ENCODE results near the gene TYMS. TPM values are rescaled to one million over a fixed set of nuclear protein-coding genes. Genes with fewer than 3 reads are reported as not detected.

TYMS gene
- total and polyA plus RNA-seq, 2 donors (not counting 1 experiment from before 2014, with no cell fraction given): 0.34 to 1.1 TPM

- TF ChIP-seq EZH2 (IDR thresholded peaks at IDR 0.05; ENCODE audit: borderline replicate concordance, insufficient read depth, low read depth, low read length, poor library complexity, severe bottlenecking): no peak
- TF ChIP-seq, protein P1, sequence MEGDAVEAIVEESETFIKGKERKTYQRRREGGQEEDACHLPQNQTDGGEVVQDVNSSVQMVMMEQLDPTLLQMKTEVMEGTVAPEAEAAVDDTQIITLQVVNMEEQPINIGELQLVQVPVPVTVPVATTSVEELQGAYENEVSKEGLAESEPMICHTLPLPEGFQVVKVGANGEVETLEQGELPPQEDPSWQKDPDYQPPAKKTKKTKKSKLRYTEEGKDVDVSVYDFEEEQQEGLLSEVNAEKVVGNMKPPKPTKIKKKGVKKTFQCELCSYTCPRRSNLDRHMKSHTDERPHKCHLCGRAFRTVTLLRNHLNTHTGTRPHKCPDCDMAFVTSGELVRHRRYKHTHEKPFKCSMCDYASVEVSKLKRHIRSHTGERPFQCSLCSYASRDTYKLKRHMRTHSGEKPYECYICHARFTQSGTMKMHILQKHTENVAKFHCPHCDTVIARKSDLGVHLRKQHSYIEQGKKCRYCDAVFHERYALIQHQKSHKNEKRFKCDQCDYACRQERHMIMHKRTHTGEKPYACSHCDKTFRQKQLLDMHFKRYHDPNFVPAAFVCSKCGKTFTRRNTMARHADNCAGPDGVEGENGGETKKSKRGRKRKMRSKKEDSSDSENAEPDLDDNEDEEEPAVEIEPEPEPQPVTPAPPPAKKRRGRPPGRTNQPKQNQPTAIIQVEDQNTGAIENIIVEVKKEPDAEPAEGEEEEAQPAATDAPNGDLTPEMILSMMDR (IDR thresholded peaks at IDR 0.05): no peak
- no peak overlapping the region for H3K4me2 ChIP-seq (replicated peaks; ENCODE audit: low read depth, low read length, poor library complexity, severe bottlenecking)
- no peak overlapping the region for H3K9ac ChIP-seq (ENCODE audit: low read length)
- Mint-ChIP-seq H3K27me3 (no peaks in the 10 kb centered on the region), H3K9me3 (ENCODE audit: insufficient read depth) (no peaks in the 10 kb centered on the region), H3K4me3 (no peak overlapping the region), H3K4me1 (no peaks in the 10 kb centered on the region), H3K27ac (no peak overlapping the region)
- H3K27ac ChIP-seq (ENCODE audit: low read length in 2 of 2): no peak overlapping the region
- H2AFZ ChIP-seq (ENCODE audit: insufficient read depth, low read depth, low read length, poor library complexity, severe bottlenecking): no peak overlapping the region
- ChIA-PET CTCF (no interaction called here), POLR2A (no interaction called here)
- no peaks in the 10 kb centered on the region for H3K27me3 ChIP-seq (replicated peaks in 1 of 4; ENCODE audit: control extremely low read depth in 1 of 4, control insufficient read depth in 3 of 4, insufficient read depth in 4 of 4, low read length in 3 of 4)
- ATAC-seq (ENCODE audit: low read depth) (no peak), DNase-seq (no peak)
- H3K79me2 ChIP-seq (ENCODE audit: control insufficient read depth, insufficient read depth, low read length): no peaks in the 10 kb centered on the region
- no peaks in the 10 kb centered on the region for H3K4me1 ChIP-seq (ENCODE audit: control insufficient read depth in 2 of 2, insufficient read depth in 2 of 2, low read length in 2 of 2)
- H3K36me3 ChIP-seq (replicated peaks in 1 of 2; ENCODE audit: control extremely low read depth in 1 of 2, control insufficient read depth in 1 of 2, extremely low read depth in 1 of 2, insufficient read depth in 2 of 2, low read length in 1 of 2): no peaks in the 10 kb centered on the region
- no peaks in the 10 kb centered on the region for H4K20me1 ChIP-seq (ENCODE audit: control insufficient read depth, insufficient read depth, low read length, poor library complexity, severe bottlenecking)
- 98% methylated on average over 5 of the region's 5 CpGs for WGBS (ENCODE audit: insufficient coverage)
- no peak overlapping the region for H3K4me3 ChIP-seq (ENCODE audit: control extremely low read depth in 1 of 5, extremely low read depth in 1 of 5, insufficient read depth in 1 of 5, low read depth in 2 of 5, low read length in 4 of 5)
- H3K9me3 ChIP-seq (ENCODE audit: control extremely low read depth in 1 of 3, control insufficient read depth in 2 of 3, insufficient read depth in 1 of 3, low read length in 2 of 3): no peaks in the 10 kb centered on the region
- intact Hi-C loops (cut with micrococcal nuclease): no loop called here
Measured at GRCh38 chr18:688323-688722, 30.9 kb downstream of the TYMS start.

GRCh38 chr18:692824-693223, 35.4 kb downstream of the TYMS start:
- H3K27me3 ChIP-seq (replicated peaks in 1 of 4; ENCODE audit: control extremely low read depth in 1 of 4, control insufficient read depth in 3 of 4, insufficient read depth in 4 of 4, low read length in 3 of 4): no peaks in the 10 kb centered on the region
- H3K27ac ChIP-seq (ENCODE audit: low read length in 2 of 2): no peak overlapping the region
- WGBS (ENCODE audit: insufficient coverage): 77% methylated on average over 6 of the region's 6 CpGs
- no peaks in the 10 kb centered on the region for H3K36me3 ChIP-seq (replicated peaks in 1 of 2; ENCODE audit: control extremely low read depth in 1 of 2, control insufficient read depth in 1 of 2, extremely low read depth in 1 of 2, insufficient read depth in 2 of 2, low read length in 1 of 2)
- ChIA-PET POLR2A (no interaction called here), CTCF (no interaction called here)
- H3K9me3 ChIP-seq (ENCODE audit: control extremely low read depth in 1 of 3, control insufficient read depth in 2 of 3, insufficient read depth in 1 of 3, low read length in 2 of 3): no peaks in the 10 kb centered on the region
- DNase-seq (no peak), ATAC-seq (ENCODE audit: low read depth) (no peak)
- intact Hi-C loops (cut with micrococcal nuclease): no loop called here
- Mint-ChIP-seq H3K4me1 (no peaks in the 10 kb centered on the region), H3K9me3 (ENCODE audit: insufficient read depth) (no peaks in the 10 kb centered on the region), H3K4me3 (no peak overlapping the region), H3K27me3 (no peaks in the 10 kb centered on the region), H3K27ac (no peak overlapping the region)
- no peak overlapping the region for H3K4me2 ChIP-seq (replicated peaks; ENCODE audit: low read depth, low read length, poor library complexity, severe bottlenecking)
- H3K4me3 ChIP-seq (ENCODE audit: control extremely low read depth in 1 of 5, extremely low read depth in 1 of 5, insufficient read depth in 1 of 5, low read depth in 2 of 5, low read length in 4 of 5): no peak overlapping the region
- TF ChIP-seq, protein P1 (IDR thresholded peaks at IDR 0.05): no peak
- no peak for TF ChIP-seq EZH2 (IDR thresholded peaks at IDR 0.05; ENCODE audit: borderline replicate concordance, insufficient read depth, low read depth, low read length, poor library complexity, severe bottlenecking)
- no peak overlapping the region for H2AFZ ChIP-seq (ENCODE audit: insufficient read depth, low read depth, low read length, poor library complexity, severe bottlenecking)
- H3K9ac ChIP-seq (ENCODE audit: low read length): no peak overlapping the region
- H3K79me2 ChIP-seq (ENCODE audit: control insufficient read depth, insufficient read depth, low read length): no peaks in the 10 kb centered on the region
- H3K4me1 ChIP-seq (ENCODE audit: control insufficient read depth in 2 of 2, insufficient read depth in 2 of 2, low read length in 2 of 2): no peaks in the 10 kb centered on the region
- H4K20me1 ChIP-seq (ENCODE audit: control insufficient read depth, insufficient read depth, low read length, poor library complexity, severe bottlenecking): no peaks in the 10 kb centered on the region
